Left forelimb (tissue), 1 donor: Measurements from ENCODE around the gene PITPNB.
A peak's percentile ranks its signal among the peaks of the same experiment; 100 is the strongest.

Experiments
- DNase-seq: peaks from one replicate; pipeline ENCODE4 v3.0.0-alpha.2; 2018; ENCODE audit warnings: low spot score

The PITPNB gene

GRCh38 chr22:27919942-27920755, 1.1 kb upstream of the PITPNB start:
- DNase-seq: no peak

DNA sequence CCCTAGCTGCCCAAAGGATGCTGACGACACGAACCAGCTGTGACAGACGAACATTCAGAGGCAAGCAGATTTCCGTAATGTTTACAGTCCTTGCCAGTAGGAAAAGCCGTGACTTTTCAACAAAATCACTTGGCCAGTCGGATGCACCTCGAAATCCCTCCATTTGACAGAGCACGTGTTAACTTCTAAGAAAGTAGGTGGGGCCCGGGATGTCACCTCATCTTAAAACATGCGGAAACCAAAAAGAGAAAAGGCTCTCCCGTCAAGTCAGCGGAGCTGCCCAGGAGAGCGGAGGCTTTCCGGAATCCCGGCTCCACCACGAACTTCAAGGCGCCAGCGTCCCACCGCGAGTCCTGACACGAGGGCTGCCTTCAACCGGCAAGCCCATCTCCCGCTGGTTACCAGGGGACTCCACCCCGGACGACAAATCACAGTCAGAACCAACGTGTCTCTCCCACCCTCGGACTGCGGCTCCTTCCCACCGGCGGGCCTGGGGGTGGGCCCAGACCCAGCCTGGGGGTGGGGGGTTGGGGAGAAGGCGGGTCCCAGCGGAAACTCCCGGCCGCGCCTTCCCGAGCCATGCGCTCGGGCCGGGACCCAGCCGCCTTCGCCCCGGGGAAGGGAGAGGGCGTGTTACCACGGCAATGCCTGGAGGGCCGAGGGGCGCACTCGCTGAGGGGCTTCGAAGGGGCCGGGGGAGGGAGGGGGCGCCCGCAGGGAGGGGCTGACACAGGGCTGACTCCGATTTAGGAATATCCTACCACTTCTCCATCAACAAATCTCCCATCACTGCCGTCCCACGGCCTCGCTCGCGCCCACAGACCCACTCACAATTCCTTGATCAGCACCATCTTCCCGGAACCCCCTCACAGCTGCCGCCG, 475 bp downstream of the PITPNB start:
- peak; percentile 87 for DNase-seq

GRCh38 chr22:27915986-27916385, 3.1 kb downstream of the PITPNB start:
- DNase-seq: no peak

- DNase-seq: no peak
Observed at GRCh38 chr22:27913162-27913741, 5.8 kb downstream of the PITPNB start.

GRCh38 chr22:27912101-27912500, 7.0 kb downstream of the PITPNB start:
- no peak for DNase-seq

- DNase-seq: no peak
Observed at GRCh38 chr22:27911330-27911729, 7.7 kb downstream of the PITPNB start.

DNA sequence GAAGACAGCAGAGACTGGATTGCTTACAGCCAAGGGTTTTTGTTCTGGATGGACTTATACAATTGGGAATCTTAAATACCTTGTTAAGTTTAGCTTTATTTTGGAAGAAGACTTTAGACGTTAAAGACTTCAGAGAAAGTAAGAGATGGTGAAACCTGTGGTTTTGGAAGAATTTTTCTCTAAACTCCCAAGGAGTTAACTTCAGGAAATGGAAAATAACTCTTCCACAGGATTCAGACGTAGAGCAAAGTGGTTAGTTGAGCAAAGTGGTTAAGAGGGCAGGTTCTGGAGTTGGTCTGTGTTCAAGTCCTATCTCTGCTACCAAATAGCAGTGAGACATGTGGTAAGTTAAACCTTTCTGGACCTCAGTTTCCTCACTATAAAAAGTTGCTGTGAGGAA, 12.8 kb downstream of the PITPNB start:
- DNase-seq: no peak

DNA sequence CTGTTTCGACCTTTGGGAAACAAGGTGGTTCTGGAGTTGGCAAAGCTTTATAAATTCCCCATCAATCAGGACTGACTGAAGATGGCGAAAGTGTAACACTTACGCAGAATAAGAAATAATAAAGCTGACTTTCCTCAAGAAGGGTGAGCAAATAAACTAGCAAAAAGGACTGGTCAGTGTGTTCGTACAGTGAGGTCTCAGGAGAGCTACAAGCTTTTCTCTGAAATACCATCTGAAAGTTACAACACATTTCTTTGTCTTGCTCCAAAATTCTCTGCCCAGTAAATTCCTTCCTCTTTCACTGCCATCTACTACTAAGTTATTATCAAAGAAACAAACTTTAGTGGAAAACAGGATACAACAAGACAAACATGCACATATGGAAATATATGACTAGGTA, 13.4 kb downstream of the PITPNB start:
- DNase-seq: no peak

GRCh38 chr22:27903805-27904473, 15.1 kb downstream of the PITPNB start:
- no peak for DNase-seq

GRCh38 chr22:27900153-27900552, 18.9 kb downstream of the PITPNB start:
- no peak for DNase-seq

- DNase-seq: no peak
Observed at GRCh38 chr22:27896245-27896644, 22.8 kb downstream of the PITPNB start.

- no peak for DNase-seq
Observed at GRCh38 chr22:27895600-27895999, 23.5 kb downstream of the PITPNB start.

- DNase-seq: no peak
Observed at GRCh38 chr22:27892811-27893210, 26.2 kb downstream of the PITPNB start.

DNA sequence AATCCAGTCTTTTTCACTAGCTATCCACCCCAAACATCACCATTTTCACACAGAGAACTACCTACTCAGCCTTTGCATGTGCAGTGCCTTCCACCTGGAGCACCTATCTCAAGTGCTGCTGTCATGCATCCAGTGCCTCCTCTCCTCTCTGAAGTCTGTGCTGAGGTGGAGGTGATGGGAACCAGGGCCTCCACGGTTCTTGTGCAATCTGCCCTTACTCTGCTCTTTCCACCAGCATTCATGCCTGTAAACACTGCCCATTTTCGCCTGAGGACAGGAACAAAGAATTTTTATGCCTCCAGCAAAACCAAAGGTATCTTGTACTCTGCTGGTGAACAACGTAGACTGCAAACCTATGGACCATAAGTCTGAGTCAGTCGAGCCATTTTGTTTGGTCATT, 27.0 kb downstream of the PITPNB start:
- no peak for DNase-seq

DNA sequence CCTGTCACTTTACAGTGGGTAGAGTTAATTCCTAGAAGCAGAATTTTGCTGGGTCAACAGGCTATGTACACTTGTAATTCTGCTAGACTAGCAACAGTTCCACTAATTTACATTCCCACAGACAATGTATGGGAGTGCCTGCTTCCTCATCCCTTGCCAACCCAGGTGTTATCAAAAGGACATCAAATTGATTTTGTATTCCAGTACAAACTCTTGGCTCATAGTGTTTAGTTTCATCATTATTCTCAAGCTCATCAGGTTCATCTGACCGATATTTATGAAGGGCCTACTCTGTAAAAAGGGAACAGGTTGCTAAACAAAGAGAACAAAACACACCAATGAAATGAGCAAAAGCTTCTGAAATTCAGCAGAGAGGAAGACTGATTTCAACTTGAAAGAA, 30.7 kb downstream of the PITPNB start:
- DNase-seq: no peak

DNA sequence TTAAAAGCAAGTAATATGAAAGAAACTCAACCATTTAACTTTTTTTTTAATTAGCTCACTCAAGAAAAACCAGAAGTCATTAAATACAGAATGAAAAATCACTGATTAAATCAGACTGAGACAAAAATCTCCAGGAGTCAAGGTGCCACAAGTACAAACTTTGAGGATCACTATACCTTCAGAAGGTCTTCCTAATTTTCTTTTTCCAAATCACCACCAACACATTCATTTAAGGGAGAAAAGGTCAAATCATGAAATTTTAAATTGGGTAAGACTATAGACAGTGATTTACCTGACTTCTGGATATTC, 32.3 kb downstream of the PITPNB start:
- no peak for DNase-seq

GRCh38 chr22:27885977-27886842, 32.8 kb downstream of the PITPNB start:
- DNase-seq: no peak

GRCh38 chr22:27883656-27884350, 35.3 kb downstream of the PITPNB start:
- DNase-seq: no peak

DNA sequence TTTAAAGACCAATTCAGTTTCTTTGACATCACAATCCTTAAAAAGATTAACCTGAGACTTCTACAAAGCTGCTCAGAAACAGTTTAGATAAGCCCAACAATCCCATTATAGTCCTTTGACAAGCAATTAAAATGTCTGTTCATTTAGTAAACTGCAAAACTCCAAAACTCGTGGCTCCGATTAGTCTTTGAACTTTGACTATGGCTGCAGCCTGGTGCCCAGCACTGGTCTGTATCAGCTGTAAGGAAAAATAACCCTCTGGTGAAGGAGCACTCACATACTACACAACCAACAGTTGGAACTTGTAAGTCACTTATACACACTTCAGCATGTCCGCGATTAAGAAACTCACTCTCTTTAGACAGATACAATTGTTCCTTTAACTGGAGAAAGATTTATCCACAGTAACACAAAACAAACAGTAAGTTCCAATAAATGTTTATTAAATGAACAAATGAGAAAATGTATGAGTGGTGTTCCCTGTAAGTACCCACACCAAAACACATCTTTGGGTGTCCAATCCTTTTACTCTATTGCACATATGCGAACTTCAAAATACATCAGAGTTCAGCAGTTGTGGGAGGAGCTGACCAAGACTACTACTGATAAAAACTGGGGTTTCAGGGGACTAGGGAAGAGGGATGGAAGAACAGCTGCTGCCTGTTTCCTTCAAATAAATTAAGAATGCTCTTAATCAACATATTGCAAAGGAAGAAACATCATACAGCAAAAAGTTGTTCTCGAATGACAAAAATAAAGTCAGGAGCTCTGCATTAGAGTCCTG, 36.4 kb downstream of the PITPNB start:
- no peak for DNase-seq

DNA sequence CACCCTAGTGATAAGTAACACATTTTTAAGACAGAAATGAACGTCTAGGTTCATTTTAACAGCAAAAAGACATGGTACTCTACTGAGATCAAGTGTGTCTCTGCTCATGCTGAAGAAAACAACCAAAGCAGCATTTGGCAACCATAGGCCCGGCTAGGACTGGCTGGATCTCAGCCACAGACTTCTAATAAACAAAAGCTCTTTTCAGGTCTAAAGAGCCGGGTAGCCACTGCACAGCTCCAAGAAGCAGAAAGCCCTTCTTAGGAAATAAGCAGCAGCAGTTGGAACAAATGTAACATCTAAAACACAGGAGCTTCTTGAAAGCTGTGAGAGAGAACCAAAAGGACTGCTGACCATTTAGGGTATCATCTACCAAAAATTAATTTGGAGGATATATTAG, 37.6 kb downstream of the PITPNB start:
- DNase-seq: no peak
